GM12872 (cell line): ENCODE results near the gene DCANP1.

Source experiments
- CTCF ChIP-seq: IDR thresholded peaks from 3 replicates; pipeline ENCODE4 v1.5.1; 2011; ENCODE audit warnings: low read depth, mild to moderate bottlenecking, low read length, moderate library complexity; ENCODE audit not compliant: insufficient read depth

DCANP1 gene

GRCh38 chr5:135446615-135447014 is 533 bp downstream of the DCANP1 start:
- no peak for TF ChIP-seq CTCF

GRCh38 chr5:135446206-135446605 is 942 bp downstream of the DCANP1 start:
- TF ChIP-seq CTCF, result no peak

GRCh38 chr5:135445306-135445985 is 1.7 kb downstream of the DCANP1 start:
- no peak for TF ChIP-seq CTCF

GRCh38 chr5:135444881-135445280 is 2.3 kb downstream of the DCANP1 start:
- TF ChIP-seq CTCF, result no peak

GRCh38 chr5:135444360-135444759 is 2.8 kb downstream of the DCANP1 start:
- TF ChIP-seq CTCF, result no peak

- TF ChIP-seq CTCF, result no peak
These were observed 3.8 kb downstream of the DCANP1 start for GRCh38 chr5:135443161-135443960.

GRCh38 chr5:135442431-135443160 is 4.6 kb downstream of the DCANP1 start:
- TF ChIP-seq CTCF, result no peak
